C4-2B (cell line): Measurements from ENCODE around the gene MAML3.

ENCODE experiments used
- CTCF ChIP-seq: fragments of 450-650 bp; conservative IDR thresholded peaks from 2 replicates; pipeline ENCODE4 v1.5.1; 2017; ENCODE audit warnings: mild to moderate bottlenecking
- ZFX ChIP-seq: fragments of 450-650 bp; IDR thresholded peaks from 2 replicates; pipeline ENCODE4 v1.6.1; 2017

- TF ChIP-seq CTCF (no peak), ZFX (no peak)
Measured at GRCh38 chr4:139854668-139855403, 299.1 kb downstream of the MAML3 start.
